GM12878 (cell line): ENCODE measurements around the gene KIF25. TPM values are rescaled to one million over a fixed set of nuclear protein-coding genes. Genes with fewer than 3 reads are reported as not detected.

Experiments used
- ATAC-seq: fragments of 200-7000 bp; cut with Tn5 transposase; 3 replicates; pipeline ENCODE4 v1.9.1; 2020; ENCODE audit warnings: mild to moderate bottlenecking, moderate library complexity
- BruUV-seq: library from RNA; stranded (reverse); fragments of 400-500 nt; replicated peaks from 2 replicates; lab custom pipeline; 2021; lab: Mats Ljungman, UMichigan
- CTCF ChIA-PET: fragments of 300-600 bp; sonication (Branson Sonifier 250); formaldehyde crosslinking; extraction: SDS; loops from one replicate; lab custom pipeline; 2021; ENCODE audit warnings: inconsistent platforms; lab: Yijun Ruan, JAX
- POLR2A ChIA-PET: fragments of 350-600 bp; formaldehyde crosslinking; extraction: SDS; loops from one replicate; lab custom pipeline; 2021; ENCODE audit warnings: inconsistent platforms; lab: Charles Lee
- RAD21 ChIA-PET: fragments of 300-600 bp; sonication (Branson Sonifier 250); formaldehyde crosslinking; loops from one replicate; lab custom pipeline; 2023; ENCODE audit warnings: antibody characterized with exemption; ENCODE audit not compliant: unreplicated experiment; lab: Charles Lee
- SMC1A ChIA-PET: fragments of 300-600 bp; sonication (Branson Sonifier 250); formaldehyde crosslinking; loops from one replicate; lab custom pipeline; 2023; ENCODE audit not compliant: unreplicated experiment, uncharacterized antibody; lab: Charles Lee
- DNase-seq: peaks from one replicate; pipeline ENCODE4 v3.0.0-alpha.2; 2011; ENCODE audit warnings: low read depth, low spot score
- FAIRE-seq: peaks from 3 replicates; lab custom pipeline; 2011; peaks lifted over from hg19 to GRCh38; lab: Jason Lieb, UNC
- H2AFZ ChIP-seq: 2 replicates; pipeline ENCODE4 v1.6.0; 2011; ENCODE audit warnings: low read depth, low read length, control low read depth; ENCODE audit not compliant: control insufficient read depth
- H3K27ac ChIP-seq: 2 replicates; pipeline ENCODE4 v1.5.1; 2011; ENCODE audit warnings: control low read depth; ENCODE audit not compliant: control insufficient read depth, insufficient read depth
- H3K27me3 ChIP-seq, 2 experiments: replicated peaks in 1 of 2; 2 replicates each; pipeline versions ENCODE4 v1.6.0 to v1.6.1; 2011; ENCODE audit warnings: low read length in 1 of 2; ENCODE audit not compliant: control insufficient read depth in 2 of 2, insufficient read depth in 2 of 2
- H3K36me3 ChIP-seq, 2 experiments: 2 replicates each; pipeline ENCODE4 v1.5.1; 2011; ENCODE audit warnings: low read length in 1 of 2; ENCODE audit not compliant: control insufficient read depth in 2 of 2, insufficient read depth in 2 of 2
- H3K4me1 ChIP-seq: 2 replicates; pipeline ENCODE4 v1.6.1; 2011; ENCODE audit warnings: mild to moderate bottlenecking, low read length, moderate library complexity, mixed read lengths; ENCODE audit not compliant: control insufficient read depth, insufficient read depth
- H3K4me2 ChIP-seq: 2 replicates; pipeline ENCODE4 v1.6.0; 2011; ENCODE audit warnings: control low read depth; ENCODE audit not compliant: control insufficient read depth, insufficient read depth
- H3K4me3 ChIP-seq: fragments of 200-600 bp; sonication (generic); 2 replicates; pipeline ENCODE4 v1.5.1; 2016
- H3K79me2 ChIP-seq: 2 replicates; pipeline ENCODE4 v1.6.0; 2011; ENCODE audit warnings: low read length; ENCODE audit not compliant: control insufficient read depth, insufficient read depth
- H3K9ac ChIP-seq: 2 replicates; pipeline ENCODE4 v1.8.0; 2011; ENCODE audit warnings: low read length, control low read depth, mixed read lengths; ENCODE audit not compliant: control insufficient read depth, insufficient read depth
- H3K9me3 ChIP-seq: replicated peaks from 3 replicates; pipeline ENCODE4 v1.5.1; 2011; ENCODE audit warnings: mild to moderate bottlenecking, low read length; ENCODE audit not compliant: control insufficient read depth, insufficient read depth
- H4K20me1 ChIP-seq: 2 replicates; pipeline ENCODE4 v1.6.0; 2011; ENCODE audit not compliant: control insufficient read depth, insufficient read depth
- DPF2 ChIP-seq: fragments of 450-650 bp; IDR thresholded peaks from 2 replicates; pipeline ENCODE4 v1.6.1; 2017; ENCODE audit warnings: mild to moderate bottlenecking
- FOS ChIP-seq: IDR thresholded peaks from 3 replicates; pipeline ENCODE4 v1.6.1; 2011; ENCODE audit warnings: borderline replicate concordance; ENCODE audit not compliant: insufficient read length; ENCODE audit errors: extremely low read depth
- HDGF ChIP-seq: fragments of 450-650 bp; IDR thresholded peaks from 2 replicates; pipeline ENCODE4 v1.6.1; 2016; ENCODE audit warnings: antibody characterized with exemption
- NFYB ChIP-seq: IDR thresholded peaks from 2 replicates; pipeline ENCODE4 v1.6.1; 2011; ENCODE audit warnings: low read depth, mild to moderate bottlenecking, low read length, improper control_type of control experiment, moderate library complexity; ENCODE audit not compliant: insufficient read depth
- TCF7 ChIP-seq: IDR thresholded peaks from 2 replicates; pipeline ENCODE4 v1.6.1; 2014; ENCODE audit warnings: antibody characterized with exemption, borderline replicate concordance
- ZNF217 ChIP-seq: fragments of 450-650 bp; IDR thresholded peaks from 2 replicates; pipeline ENCODE4 v1.6.1; 2017; ENCODE audit warnings: antibody characterized with exemption, mild to moderate bottlenecking
- WGBS: methylation state at CpG from one replicate; pipeline ENCODE4 v1.1.6; 2016; ENCODE audit warnings: low lambda C conversion rate; ENCODE audit not compliant: insufficient replicate concordance, insufficient coverage; ENCODE audit errors: missing lambda C conversion rate; 5-methylcytosine and 5-hydroxymethylcytosine counted together
- in situ Hi-C: fragments of 300-500 bp; cut with MboI; formaldehyde crosslinking; loops from 9 replicates; pipeline ENCODE4 v1.14.3; 2018; ENCODE audit warnings: mixed read lengths
- intact Hi-C: fragments of 100-400 bp; cut with micrococcal nuclease; formaldehyde crosslinking; loops from one replicate; pipeline ENCODE4 v1.14.2; 2022; ENCODE audit not compliant: unreplicated experiment
- polyA plus RNA-seq, 11 experiments: library from polyadenylated mRNA; depleted of rRNA in 4 of 11; unstranded in 6 of 11; stranded (reverse) in 5 of 11; fragments of >200 nt; fragmentation: Nextera tagmentation in 4 of 11; fragmentation: Illumina TruSeq in 1 of 11; extraction: Ambion mirVana in 4 of 11; extraction: Trizol in 1 of 11; gene quantifications; 1 replicate in 1 of 11; 2 replicates in 10 of 11; pipeline versions ENCODE4 v1.2.1 to v1.2.3, GENCODE V29; 2011 to 2016; ENCODE audit warnings: inconsistent platforms in 2 of 11, missing spikeins in 2 of 11, low read depth in 1 of 11
- total RNA-seq, 4 experiments: library from RNA; depleted of rRNA in 3 of 4; stranded (reverse); fragments of >200 nt in 3 of 4; fragmentation: Illumina TruSeq in 1 of 4; extraction: Trizol in 1 of 4; gene quantifications; 2 replicates each; pipeline versions ENCODE4 v1.2.1 to v1.2.3, GENCODE V29; 2013 to 2021
- TF ChIP-seq, protein P1 (sequence below): fragments of 450-650 bp; IDR thresholded peaks from 2 replicates; pipeline ENCODE4 v1.6.1; 2018; ENCODE audit warnings: mild to moderate bottlenecking, low read depth, moderate library complexity; ENCODE audit not compliant: partially characterized antibody

KIF25 gene
- total and polyA plus RNA-seq, 10 of the 15 experiments (the other 5 are each of a cell fraction or from before 2014, with no cell fraction given) = not detected

DNA sequence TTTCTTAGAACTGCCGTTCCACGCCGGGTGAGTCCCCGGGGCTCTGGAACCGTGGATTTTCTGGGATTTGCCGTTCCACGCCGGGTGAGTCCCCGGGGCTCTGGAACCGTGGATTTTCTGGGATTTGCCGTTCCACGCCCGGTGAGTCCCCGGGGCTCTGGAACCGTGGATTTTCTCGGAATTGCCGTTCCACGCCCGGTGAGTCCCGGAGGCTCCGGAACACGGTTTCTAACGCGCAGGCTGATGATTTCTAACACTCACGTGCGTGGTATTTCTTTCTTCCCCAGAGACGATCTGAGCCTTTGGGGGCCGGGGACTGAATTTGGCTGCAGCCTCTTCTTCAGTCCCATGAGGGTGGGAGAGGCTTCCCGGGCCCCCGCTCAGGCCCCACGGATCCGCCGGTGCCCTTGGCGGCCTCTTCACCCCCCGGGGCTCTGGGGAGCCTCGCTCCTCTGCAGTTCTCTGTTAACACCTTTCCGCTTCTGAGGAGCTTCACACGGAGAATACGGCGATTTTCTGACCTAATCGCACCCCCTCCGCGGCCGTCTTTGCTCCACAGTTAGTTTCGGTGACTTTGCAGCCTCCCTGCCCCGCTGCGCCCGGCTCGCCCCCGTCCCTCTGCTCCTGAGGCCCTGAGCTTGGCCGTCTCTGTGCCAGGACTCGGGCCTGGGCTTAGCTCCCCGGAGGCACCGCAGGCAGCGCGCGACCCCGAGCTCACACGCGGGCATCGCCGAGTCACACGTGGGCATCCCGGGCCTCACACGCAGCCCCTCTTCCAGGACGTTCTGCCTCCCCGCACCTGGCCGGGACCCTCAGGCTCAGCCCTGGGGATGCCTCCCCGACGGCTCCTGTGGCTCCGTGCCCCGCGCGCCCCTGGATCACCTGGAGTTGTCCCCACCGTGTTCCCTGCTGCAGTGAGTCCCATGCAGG, 7.2 kb upstream of the KIF25 start:
- H3K79me2 ChIP-seq = no peaks in the 10 kb centered on the region
- H3K4me2 ChIP-seq = no peak overlapping the region
- H3K27ac ChIP-seq = no peak overlapping the region
- ATAC-seq = no peak
- no peak overlapping the region for H3K9ac ChIP-seq
- ChIA-PET RAD21 (no interaction called here), SMC1A (no interaction called here), POLR2A (no interaction called here), CTCF (no interaction called here)
- 80% methylated on average over 72 of the region's 75 CpGs for WGBS
- H3K36me3 ChIP-seq = no peaks in the 10 kb centered on the region
- H2AFZ ChIP-seq = no peak overlapping the region
- no peaks in the 10 kb centered on the region; the same call in 2 of the 3 replicates for H3K9me3 ChIP-seq
- no peaks in the 10 kb centered on the region for H3K4me1 ChIP-seq
- no peaks in the 10 kb centered on the region for H3K27me3 ChIP-seq
- intact Hi-C loops = no loop called here
- in situ Hi-C loops = no loop called here
- FAIRE-seq = no peak
- DNase-seq = no peak
- no TSS peak for BruUV-seq
- TF ChIP-seq, protein P1, sequence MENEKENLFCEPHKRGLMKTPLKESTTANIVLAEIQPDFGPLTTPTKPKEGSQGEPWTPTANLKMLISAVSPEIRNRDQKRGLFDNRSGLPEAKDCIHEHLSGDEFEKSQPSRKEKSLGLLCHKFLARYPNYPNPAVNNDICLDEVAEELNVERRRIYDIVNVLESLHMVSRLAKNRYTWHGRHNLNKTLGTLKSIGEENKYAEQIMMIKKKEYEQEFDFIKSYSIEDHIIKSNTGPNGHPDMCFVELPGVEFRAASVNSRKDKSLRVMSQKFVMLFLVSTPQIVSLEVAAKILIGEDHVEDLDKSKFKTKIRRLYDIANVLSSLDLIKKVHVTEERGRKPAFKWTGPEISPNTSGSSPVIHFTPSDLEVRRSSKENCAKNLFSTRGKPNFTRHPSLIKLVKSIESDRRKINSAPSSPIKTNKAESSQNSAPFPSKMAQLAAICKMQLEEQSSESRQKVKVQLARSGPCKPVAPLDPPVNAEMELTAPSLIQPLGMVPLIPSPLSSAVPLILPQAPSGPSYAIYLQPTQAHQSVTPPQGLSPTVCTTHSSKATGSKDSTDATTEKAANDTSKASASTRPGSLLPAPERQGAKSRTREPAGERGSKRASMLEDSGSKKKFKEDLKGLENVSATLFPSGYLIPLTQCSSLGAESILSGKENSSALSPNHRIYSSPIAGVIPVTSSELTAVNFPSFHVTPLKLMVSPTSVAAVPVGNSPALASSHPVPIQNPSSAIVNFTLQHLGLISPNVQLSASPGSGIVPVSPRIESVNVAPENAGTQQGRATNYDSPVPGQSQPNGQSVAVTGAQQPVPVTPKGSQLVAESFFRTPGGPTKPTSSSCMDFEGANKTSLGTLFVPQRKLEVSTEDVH = no peak
- TF ChIP-seq NFYB = no peak
- TF ChIP-seq FOS = no peak
- TF ChIP-seq ZNF217 = no peak
- TF ChIP-seq DPF2 = no peak
- no peak for TF ChIP-seq TCF7
- no peak for TF ChIP-seq HDGF
- no peak overlapping the region for H3K4me3 ChIP-seq
- no peaks in the 10 kb centered on the region for H4K20me1 ChIP-seq
